Duodenal mucosa (tissue), 2 donors: ENCODE measurements around the gene SHTN1.

Source experiments
- H3K27ac ChIP-seq: one replicate; pipeline ENCODE4 v1.7.0; 2013; ENCODE audit warnings: low read depth, low read length
- H3K27me3 ChIP-seq, 2 donors: one replicate each; pipeline ENCODE4 v1.7.0; 2013; ENCODE audit warnings: low read length in 2 of 2, control low read depth in 1 of 2; ENCODE audit not compliant: insufficient read depth in 2 of 2, control insufficient read depth in 1 of 2
- H3K36me3 ChIP-seq, 2 donors: one replicate each; pipeline ENCODE4 v1.7.0; 2013; ENCODE audit warnings: low read length in 2 of 2, control low read depth in 1 of 2; ENCODE audit not compliant: insufficient read depth in 2 of 2, control insufficient read depth in 1 of 2
- H3K4me1 ChIP-seq, 2 donors: one replicate each; pipeline ENCODE4 v1.7.0; 2013; ENCODE audit warnings: low read length in 2 of 2, control low read depth in 1 of 2; ENCODE audit not compliant: insufficient read depth in 2 of 2, control insufficient read depth in 1 of 2
- H3K4me3 ChIP-seq, 2 donors: one replicate each; pipeline ENCODE4 v1.7.0; 2013; ENCODE audit warnings: low read length in 2 of 2, low read depth in 1 of 2
- H3K9ac ChIP-seq, 2 donors: one replicate each; pipeline ENCODE4 v1.7.0; 2013; ENCODE audit warnings: low read length in 2 of 2, low read depth in 1 of 2
- H3K9me3 ChIP-seq, 2 donors: one replicate each; pipeline ENCODE4 v1.7.0; 2013; ENCODE audit warnings: low read length in 2 of 2, control low read depth in 1 of 2; ENCODE audit not compliant: control insufficient read depth in 1 of 2

The SHTN1 gene

GRCh38 chr10:116970050-116970449 lies 34.9 kb downstream of the SHTN1 start:
- H3K36me3 ChIP-seq: peaks cover 0 to 2% of the 10 kb centered on the region in 2 donors
- no peak overlapping the region for H3K4me3 ChIP-seq
- no peaks in the 10 kb centered on the region for H3K4me1 ChIP-seq
- no peaks in the 10 kb centered on the region for H3K9me3 ChIP-seq
- H3K9ac ChIP-seq: no peak overlapping the region
- H3K27me3 ChIP-seq: no peaks in the 10 kb centered on the region
- no peak overlapping the region for H3K27ac ChIP-seq

DNA sequence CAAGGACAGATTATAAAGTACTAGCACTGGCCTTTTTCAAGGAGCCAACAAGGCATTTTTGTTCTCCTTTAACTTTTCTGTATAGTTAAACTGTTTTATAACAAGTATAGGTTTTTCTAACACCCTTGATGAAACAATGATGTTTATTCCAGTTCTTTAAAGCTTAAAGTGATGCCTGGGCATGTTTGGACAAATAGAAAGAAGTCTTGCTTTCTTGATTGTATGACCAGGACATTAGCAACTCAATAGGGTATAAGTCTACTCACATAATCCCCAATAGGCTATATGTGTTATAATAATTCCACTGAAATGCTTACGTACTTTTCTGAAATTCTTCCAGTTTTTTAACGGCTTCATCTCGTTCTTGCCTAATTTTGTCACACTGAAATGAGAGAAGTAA lies 36.7 kb downstream of the SHTN1 start:
- Histone ChIP-seq H3K27me3 (no peaks in the 10 kb centered on the region), H3K36me3 (peaks cover 0 to 2% of the 10 kb centered on the region in 2 donors), H3K9me3 (no peaks in the 10 kb centered on the region), H3K9ac (no peak overlapping the region), H3K4me3 (no peak overlapping the region), H3K4me1 (no peaks in the 10 kb centered on the region), H3K27ac (no peak overlapping the region)

GRCh38 chr10:116961406-116962251 lies 43.4 kb downstream of the SHTN1 start:
- Histone ChIP-seq H3K36me3 (peaks cover 0 to under 1% of the 10 kb centered on the region in 2 donors), H3K9ac (no peak overlapping the region), H3K9me3 (no peaks in the 10 kb centered on the region), H3K27ac (no peak overlapping the region), H3K4me1 (no peaks in the 10 kb centered on the region), H3K27me3 (no peaks in the 10 kb centered on the region), H3K4me3 (no peak overlapping the region)

- H3K36me3 ChIP-seq: no peaks in the 10 kb centered on the region
- H3K27ac ChIP-seq: no peak overlapping the region
- H3K9ac ChIP-seq: no peak overlapping the region
- no peak overlapping the region for H3K4me3 ChIP-seq
- H3K27me3 ChIP-seq: no peaks in the 10 kb centered on the region
- H3K9me3 ChIP-seq: no peaks in the 10 kb centered on the region
- H3K4me1 ChIP-seq: no peaks in the 10 kb centered on the region
Observed at GRCh38 chr10:116960066-116960776, 44.8 kb downstream of the SHTN1 start.

GRCh38 chr10:116952729-116953128 lies 52.3 kb downstream of the SHTN1 start:
- Histone ChIP-seq H3K27me3 (no peaks in the 10 kb centered on the region), H3K9ac (no peak overlapping the region), H3K36me3 (no peaks in the 10 kb centered on the region), H3K9me3 (no peaks in the 10 kb centered on the region), H3K4me3 (no peak overlapping the region), H3K27ac (no peak overlapping the region), H3K4me1 (no peaks in the 10 kb centered on the region)

DNA sequence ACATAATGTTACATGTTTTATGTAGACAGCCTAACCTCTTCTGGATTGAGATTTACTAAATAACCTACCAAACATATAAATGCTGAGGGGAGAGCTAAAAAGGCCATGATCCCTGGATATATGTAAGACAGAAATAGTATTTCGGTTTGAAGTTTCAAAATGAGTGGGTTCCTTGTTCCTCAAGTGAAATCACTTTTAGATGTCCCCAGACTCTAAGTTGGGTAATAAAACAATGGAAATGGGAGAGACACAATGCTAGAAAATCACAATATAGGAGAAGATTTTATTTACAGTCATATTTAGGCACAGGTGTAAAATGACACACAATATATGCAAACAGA lies 56.5 kb downstream of the SHTN1 start:
- Histone ChIP-seq H3K27me3 (no peaks in the 10 kb centered on the region), H3K36me3 (peaks cover 0 to 4% of the 10 kb centered on the region in 2 donors), H3K4me1 (peaks cover 0 to 3% of the 10 kb centered on the region in 2 donors), H3K9me3 (no peaks in the 10 kb centered on the region), H3K4me3 (no peak overlapping the region), H3K9ac (no peak overlapping the region), H3K27ac (no peak overlapping the region)

DNA sequence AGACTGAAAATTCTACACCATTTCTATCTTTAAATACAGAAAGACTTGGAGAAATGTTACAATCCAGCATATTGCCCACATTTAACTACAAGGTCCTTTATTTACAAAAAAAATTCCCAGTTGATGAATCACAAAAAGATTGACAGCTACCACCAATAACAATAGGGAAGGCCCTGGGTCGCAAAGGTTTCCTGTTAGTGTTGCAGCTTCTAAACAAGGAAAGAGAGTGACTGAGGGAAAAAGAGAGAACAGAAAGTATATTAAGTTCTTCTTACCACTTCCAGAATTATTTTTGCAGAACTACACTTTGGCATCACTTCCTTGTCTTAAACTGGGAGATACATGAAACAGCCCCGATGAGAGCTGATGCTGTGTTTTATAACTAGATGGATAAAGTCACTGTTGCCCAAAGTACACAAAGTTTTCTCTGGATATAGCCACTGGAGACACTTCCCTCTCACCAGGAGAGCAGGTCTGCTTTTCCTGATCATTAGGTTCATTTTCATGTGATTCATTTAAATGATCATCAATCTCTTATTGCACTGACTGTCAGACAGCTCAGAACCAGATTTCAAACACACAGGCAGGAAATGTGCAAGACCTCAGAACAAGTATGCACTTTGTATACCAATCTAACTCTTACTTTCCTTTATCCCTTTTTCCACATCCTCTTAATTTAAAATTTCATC lies 57.0 kb downstream of the SHTN1 start:
- H3K4me1 ChIP-seq: peaks cover 0 to 3% of the 10 kb centered on the region in 2 donors
- H3K9ac ChIP-seq: no peak overlapping the region

DNA sequence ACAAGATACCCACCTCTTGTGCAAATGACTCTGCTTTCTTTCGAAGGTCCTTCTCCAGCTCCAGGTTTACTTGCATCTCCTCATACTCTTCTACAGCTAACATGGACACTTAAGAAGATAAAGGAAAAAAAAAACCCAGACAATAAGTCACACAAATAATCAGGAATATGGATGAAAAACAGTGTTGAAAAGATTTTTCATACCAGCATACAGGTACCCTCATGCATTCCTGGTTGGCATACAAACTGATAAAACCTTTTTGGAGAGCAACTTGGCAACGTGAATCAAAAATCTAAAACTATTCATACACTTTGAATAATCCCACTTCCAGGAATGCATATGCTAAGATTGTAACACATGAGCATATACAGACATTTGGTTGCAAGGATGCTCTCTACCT lies 60.1 kb downstream of the SHTN1 start:
- Histone ChIP-seq H3K4me3 (no peak overlapping the region), H3K9ac (no peak overlapping the region), H3K27ac (no peak overlapping the region), H3K9me3 (no peaks in the 10 kb centered on the region), H3K27me3 (no peaks in the 10 kb centered on the region), H3K36me3 (peaks cover 0 to 6% of the 10 kb centered on the region in 2 donors), H3K4me1 (peaks cover 0 to 3% of the 10 kb centered on the region in 2 donors)

More for the DNA sequence above, 57.0 kb downstream of the SHTN1 start:
- Histone ChIP-seq H3K4me3 (no peak overlapping the region), H3K9me3 (no peaks in the 10 kb centered on the region), H3K27ac (no peak overlapping the region), H3K27me3 (no peaks in the 10 kb centered on the region), H3K36me3 (peaks cover 0 to 4% of the 10 kb centered on the region in 2 donors)

GRCh38 chr10:116931806-116932205 lies 73.2 kb downstream of the SHTN1 start:
- Histone ChIP-seq H3K9me3 (no peaks in the 10 kb centered on the region), H3K9ac (no peak overlapping the region), H3K27ac (no peak overlapping the region), H3K36me3 (peaks cover 0 to 9% of the 10 kb centered on the region in 2 donors), H3K4me1 (no peaks in the 10 kb centered on the region), H3K27me3 (no peaks in the 10 kb centered on the region), H3K4me3 (no peak overlapping the region)

GRCh38 chr10:116926426-116926825 lies 78.6 kb downstream of the SHTN1 start:
- H3K27me3 ChIP-seq: no peaks in the 10 kb centered on the region
- no peaks in the 10 kb centered on the region for H3K9me3 ChIP-seq
- H3K4me3 ChIP-seq: no peak overlapping the region
- H3K27ac ChIP-seq: no peak overlapping the region
- no peak overlapping the region for H3K9ac ChIP-seq
- no peaks in the 10 kb centered on the region for H3K4me1 ChIP-seq
- H3K36me3 ChIP-seq: peaks cover 0 to 11% of the 10 kb centered on the region in 2 donors
